Measurements from ENCODE around the gene ABR.

The ABR gene

DNA sequence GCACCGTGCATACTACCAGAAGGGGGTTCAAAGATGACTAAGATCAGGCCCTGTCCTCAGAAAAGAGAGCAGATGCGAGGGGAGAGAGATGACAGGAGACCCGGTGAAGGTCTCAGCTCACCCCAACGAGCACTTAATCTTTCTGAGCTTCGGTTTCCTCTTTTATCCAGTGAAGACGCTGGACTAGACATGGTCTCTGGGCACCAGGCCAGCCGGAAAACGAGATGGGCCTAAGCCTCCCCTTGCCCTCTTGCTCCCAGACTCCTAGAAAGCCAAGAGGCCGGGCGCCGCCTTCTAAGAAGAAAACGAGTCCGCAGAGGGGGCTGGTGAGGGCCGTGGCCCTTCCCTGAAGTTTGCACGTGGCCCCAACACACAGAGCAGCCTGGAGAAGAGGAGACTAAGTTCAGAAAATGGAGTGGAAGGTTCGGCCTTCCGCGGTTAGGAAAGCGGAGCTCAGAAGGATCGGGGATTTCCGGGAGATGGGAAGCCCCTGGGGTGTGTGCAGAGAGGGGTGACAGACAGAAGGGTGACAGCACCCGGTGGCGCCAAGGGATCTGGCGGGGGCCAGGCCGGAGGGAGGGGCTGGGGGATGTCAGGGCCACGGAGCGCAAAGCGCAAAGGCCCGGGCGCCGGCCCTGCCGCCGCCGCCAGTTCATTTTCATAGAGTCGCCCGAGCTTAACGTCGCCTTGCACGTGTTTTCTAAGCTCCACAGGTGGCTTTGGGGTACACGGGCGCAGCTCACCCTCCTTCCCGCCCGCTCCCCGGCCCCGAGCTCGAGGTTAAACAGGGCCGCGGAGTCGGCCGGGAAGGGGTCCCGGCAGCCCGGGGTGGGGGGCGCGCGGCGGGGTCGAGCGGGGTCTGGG is 48.4 kb upstream of the ABR start:
- H3K9ac ChIP-seq (ENCODE audit: low read length) = no peak overlapping the region

DNA sequence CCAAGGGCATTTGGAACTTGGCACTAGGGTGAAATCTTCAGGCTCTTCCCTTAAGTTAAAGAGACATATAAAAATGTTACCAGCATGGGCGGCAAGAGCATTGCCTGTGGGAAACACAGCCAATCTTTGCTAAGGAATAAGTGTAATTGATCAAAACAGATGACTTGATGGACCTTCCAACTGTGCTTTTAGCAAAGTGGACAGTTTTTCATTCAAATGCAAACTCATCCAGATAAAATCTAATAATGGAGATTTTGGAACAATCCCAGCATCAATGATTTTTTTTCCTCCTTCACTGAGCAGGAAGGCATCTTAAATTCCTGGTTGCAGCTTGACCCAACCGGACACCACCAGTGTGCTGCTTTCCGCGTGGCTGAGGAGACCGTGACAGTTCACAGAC is 47.6 kb upstream of the ABR start:
- Histone ChIP-seq H3K27me3 (replicated peaks; ENCODE audit: insufficient read depth, low read length) (peaks cover 84% of the 10 kb centered on the region), H3K79me2 (ENCODE audit: low read length) (no peaks in the 10 kb centered on the region)

More for the DNA sequence above, 48.4 kb upstream of the ABR start:
- H2AFZ ChIP-seq (ENCODE audit: low read length) = no peak overlapping the region
- no peak overlapping the region for H3K4me3 ChIP-seq (ENCODE audit: low read length)
- TF ChIP-seq EZH2phosphoT487 (IDR thresholded peaks at IDR 0.05; ENCODE audit: low read length) (no peak), EZH2 (optimal IDR thresholded peaks at IDR 0.05; ENCODE audit: low read depth, low read length) (peak; percentile 57)
- no peak overlapping the region for H3K4me2 ChIP-seq (ENCODE audit: low read depth, low read length)
- no peaks in the 10 kb centered on the region for H3K36me3 ChIP-seq (replicated peaks; ENCODE audit: insufficient read depth, low read length)
- no peaks in the 10 kb centered on the region for H3F3A ChIP-seq (ENCODE audit: insufficient read depth, low read length)
- no peaks in the 10 kb centered on the region for H3K9me3 ChIP-seq (replicated peaks; ENCODE audit: insufficient read depth, low read length)
- H4K20me1 ChIP-seq (ENCODE audit: insufficient read depth, low read length) = no peaks in the 10 kb centered on the region
- no peaks in the 10 kb centered on the region for H3K79me2 ChIP-seq (ENCODE audit: low read length)
- H3K4me1 ChIP-seq (ENCODE audit: low read length) = no peaks in the 10 kb centered on the region
- H3K27ac ChIP-seq (ENCODE audit: low read length) = no peak overlapping the region
- H3K9me2 ChIP-seq (replicated peaks; ENCODE audit: insufficient read depth, low read length) = no peaks in the 10 kb centered on the region
- DNase-seq = no peak
- peaks cover 83% of the 10 kb centered on the region for H3K27me3 ChIP-seq (replicated peaks; ENCODE audit: insufficient read depth, low read length)

DNA sequence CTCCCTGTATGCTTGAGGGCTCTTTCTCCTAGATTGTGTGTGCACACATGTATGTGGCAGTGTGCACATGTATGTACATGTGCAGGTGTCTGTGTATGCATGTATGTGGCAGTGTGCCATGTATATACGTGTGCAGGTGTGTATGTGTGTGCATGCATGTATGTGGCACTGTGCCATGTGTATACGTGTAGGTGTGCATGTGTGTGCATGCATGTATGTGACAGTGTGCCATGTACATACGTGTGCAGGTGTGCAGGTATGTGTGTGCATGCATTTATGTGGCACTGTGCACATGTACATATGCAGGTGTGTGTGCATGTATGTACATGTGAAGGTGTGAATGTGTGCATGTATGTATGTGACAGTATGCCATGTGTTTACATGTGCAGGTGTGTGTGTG is 46.5 kb upstream of the ABR start:
- Histone ChIP-seq H3K4me1 (ENCODE audit: low read length) (no peaks in the 10 kb centered on the region), H3K36me3 (replicated peaks; ENCODE audit: insufficient read depth, low read length) (no peaks in the 10 kb centered on the region), H4K20me1 (ENCODE audit: insufficient read depth, low read length) (no peaks in the 10 kb centered on the region), H3K27me3 (replicated peaks; ENCODE audit: insufficient read depth, low read length) (peaks cover 84% of the 10 kb centered on the region), H3K27ac (ENCODE audit: low read length) (no peak overlapping the region), H3K9me2 (replicated peaks; ENCODE audit: insufficient read depth, low read length) (no peaks in the 10 kb centered on the region), H3F3A (ENCODE audit: insufficient read depth, low read length) (no peaks in the 10 kb centered on the region), H3K9me3 (replicated peaks; ENCODE audit: insufficient read depth, low read length) (no peaks in the 10 kb centered on the region), H3K79me2 (ENCODE audit: low read length) (no peaks in the 10 kb centered on the region), H3K4me3 (ENCODE audit: low read length) (no peak overlapping the region), H3K4me2 (ENCODE audit: low read depth, low read length) (no peak overlapping the region), H3K9ac (ENCODE audit: low read length) (no peak overlapping the region), H2AFZ (ENCODE audit: low read length) (no peak overlapping the region)
- no peak for DNase-seq
- TF ChIP-seq, protein P1, sequence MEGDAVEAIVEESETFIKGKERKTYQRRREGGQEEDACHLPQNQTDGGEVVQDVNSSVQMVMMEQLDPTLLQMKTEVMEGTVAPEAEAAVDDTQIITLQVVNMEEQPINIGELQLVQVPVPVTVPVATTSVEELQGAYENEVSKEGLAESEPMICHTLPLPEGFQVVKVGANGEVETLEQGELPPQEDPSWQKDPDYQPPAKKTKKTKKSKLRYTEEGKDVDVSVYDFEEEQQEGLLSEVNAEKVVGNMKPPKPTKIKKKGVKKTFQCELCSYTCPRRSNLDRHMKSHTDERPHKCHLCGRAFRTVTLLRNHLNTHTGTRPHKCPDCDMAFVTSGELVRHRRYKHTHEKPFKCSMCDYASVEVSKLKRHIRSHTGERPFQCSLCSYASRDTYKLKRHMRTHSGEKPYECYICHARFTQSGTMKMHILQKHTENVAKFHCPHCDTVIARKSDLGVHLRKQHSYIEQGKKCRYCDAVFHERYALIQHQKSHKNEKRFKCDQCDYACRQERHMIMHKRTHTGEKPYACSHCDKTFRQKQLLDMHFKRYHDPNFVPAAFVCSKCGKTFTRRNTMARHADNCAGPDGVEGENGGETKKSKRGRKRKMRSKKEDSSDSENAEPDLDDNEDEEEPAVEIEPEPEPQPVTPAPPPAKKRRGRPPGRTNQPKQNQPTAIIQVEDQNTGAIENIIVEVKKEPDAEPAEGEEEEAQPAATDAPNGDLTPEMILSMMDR (IDR thresholded peaks at IDR 0.05; ENCODE audit: low read length) = no peak
- no peak for TF ChIP-seq EZH2phosphoT487 (IDR thresholded peaks at IDR 0.05; ENCODE audit: low read length)
- no peak for TF ChIP-seq EZH2 (optimal IDR thresholded peaks at IDR 0.05; ENCODE audit: low read depth, low read length)

More for the DNA sequence above, 47.6 kb upstream of the ABR start:
- Histone ChIP-seq H3K9ac (ENCODE audit: low read length) (no peak overlapping the region), H3K36me3 (replicated peaks; ENCODE audit: insufficient read depth, low read length) (no peaks in the 10 kb centered on the region), H3K9me3 (replicated peaks; ENCODE audit: insufficient read depth, low read length) (no peaks in the 10 kb centered on the region), H3K9me2 (replicated peaks; ENCODE audit: insufficient read depth, low read length) (no peaks in the 10 kb centered on the region), H2AFZ (ENCODE audit: low read length) (no peak overlapping the region), H3K27ac (ENCODE audit: low read length) (no peak overlapping the region), H3K4me3 (ENCODE audit: low read length) (no peak overlapping the region), H3K4me1 (ENCODE audit: low read length) (no peaks in the 10 kb centered on the region), H4K20me1 (ENCODE audit: insufficient read depth, low read length) (no peaks in the 10 kb centered on the region), H3K4me2 (ENCODE audit: low read depth, low read length) (no peak overlapping the region), H3F3A (ENCODE audit: insufficient read depth, low read length) (no peaks in the 10 kb centered on the region)
- TF ChIP-seq, protein P1 (IDR thresholded peaks at IDR 0.05; ENCODE audit: low read length) = no peak
- TF ChIP-seq EZH2 (optimal IDR thresholded peaks at IDR 0.05; ENCODE audit: low read depth, low read length) (no peak), EZH2phosphoT487 (IDR thresholded peaks at IDR 0.05; ENCODE audit: low read length) (no peak)
- no peak for DNase-seq

DNA sequence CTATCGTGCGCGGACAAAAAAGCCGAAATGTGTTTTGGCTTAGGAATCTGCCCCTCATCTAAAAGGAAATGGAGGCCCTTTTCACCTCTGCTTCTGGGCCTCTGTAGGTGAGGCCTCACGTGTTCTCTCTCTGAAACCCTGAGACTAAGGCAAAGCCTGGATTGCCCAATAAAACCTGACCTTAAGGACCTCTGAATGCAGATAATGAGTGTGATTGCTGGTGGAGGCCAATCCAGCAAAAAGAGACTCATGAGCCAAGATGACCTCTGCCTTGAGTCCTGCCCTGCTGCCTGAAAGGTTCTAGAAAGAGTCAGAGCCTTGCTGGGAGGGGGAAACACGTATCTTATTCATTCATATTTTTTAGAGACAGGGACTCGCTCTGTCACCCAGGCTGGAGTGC is 44.5 kb upstream of the ABR start:
- no peak for DNase-seq
- Histone ChIP-seq H3K36me3 (replicated peaks; ENCODE audit: insufficient read depth, low read length) (no peaks in the 10 kb centered on the region), H3K4me1 (ENCODE audit: low read length) (no peaks in the 10 kb centered on the region), H3F3A (ENCODE audit: insufficient read depth, low read length) (no peaks in the 10 kb centered on the region), H3K27me3 (replicated peaks; ENCODE audit: insufficient read depth, low read length) (peaks cover 89% of the 10 kb centered on the region), H3K27ac (ENCODE audit: low read length) (no peak overlapping the region), H3K9me3 (replicated peaks; ENCODE audit: insufficient read depth, low read length) (no peaks in the 10 kb centered on the region), H3K4me3 (ENCODE audit: low read length) (no peak overlapping the region), H2AFZ (ENCODE audit: low read length) (no peak overlapping the region), H3K4me2 (ENCODE audit: low read depth, low read length) (no peak overlapping the region), H3K9ac (ENCODE audit: low read length) (no peak overlapping the region), H4K20me1 (ENCODE audit: insufficient read depth, low read length) (no peaks in the 10 kb centered on the region), H3K9me2 (replicated peaks; ENCODE audit: insufficient read depth, low read length) (no peaks in the 10 kb centered on the region), H3K79me2 (ENCODE audit: low read length) (no peaks in the 10 kb centered on the region)
- TF ChIP-seq, protein P1 (IDR thresholded peaks at IDR 0.05; ENCODE audit: low read length) = no peak
- TF ChIP-seq EZH2 (optimal IDR thresholded peaks at IDR 0.05; ENCODE audit: low read depth, low read length) = no peak
- TF ChIP-seq EZH2phosphoT487 (IDR thresholded peaks at IDR 0.05; ENCODE audit: low read length) = no peak

Measured in MM.1S (cell line).